Fibroblast of the aortic adventitia (primary cell): ENCODE measurements around the gene FBXL20. TPM values are rescaled to one million over a fixed set of nuclear protein-coding genes. Genes with fewer than 3 reads are reported as not detected.
"Not testable (repeated sequence)": the region's sequence is repeated elsewhere in the genome, so short reads cannot be mapped to it uniquely, and the experiment has no call there.

ENCODE experiments used
- DNase-seq: peaks from one replicate; pipeline ENCODE4 v3.0.0-alpha.2; 2010; ENCODE audit warnings: low read depth
- H3K4me3 ChIP-seq: 2 replicates; pipeline ENCODE4 v1.5.1; 2011; ENCODE audit warnings: low read depth, mild to moderate bottlenecking, control low read depth, low read length, moderate library complexity
- CTCF ChIP-seq: IDR thresholded peaks from 2 replicates; pipeline ENCODE4 v1.5.1; 2011; ENCODE audit warnings: mild to moderate bottlenecking, low read length, control low read depth, inconsistent platforms; ENCODE audit not compliant: insufficient read depth
- total RNA-seq: library from RNA; depleted of rRNA; stranded (reverse); fragments of >200 nt; gene quantifications from 2 replicates; pipeline ENCODE4 v1.2.3, GENCODE V29; 2012; ENCODE audit warnings: low replicate concordance

FBXL20 gene
- total RNA-seq, 1 donor, result 19.4 TPM

- no peak for TF ChIP-seq CTCF
- DNase-seq, result no peak
- no peak overlapping the region for H3K4me3 ChIP-seq
Measured at GRCh38 chr17:39304188-39304587, 97.2 kb downstream of the FBXL20 start.

GRCh38 chr17:39294060-39294459 lies 107.4 kb downstream of the FBXL20 start:
- DNase-seq, result no peak
- H3K4me3 ChIP-seq, result no peak overlapping the region
- TF ChIP-seq CTCF, result no peak

- DNase-seq, H3K4me3 ChIP-seq: not testable (repeated sequence)
Measured at GRCh38 chr17:39292546-39292945, 108.9 kb downstream of the FBXL20 start.

- DNase-seq, H3K4me3 ChIP-seq: not testable (repeated sequence)
Measured at GRCh38 chr17:39286513-39286912, 114.9 kb downstream of the FBXL20 start.

- DNase-seq, result no peak
- no peak for TF ChIP-seq CTCF
- no peak overlapping the region for H3K4me3 ChIP-seq
Measured at GRCh38 chr17:39284685-39285084, 116.7 kb downstream of the FBXL20 start.

- peak; percentile 47 for DNase-seq
- H3K4me3 ChIP-seq, result no peak overlapping the region
- no peak for TF ChIP-seq CTCF
Measured at GRCh38 chr17:39283896-39284295, 117.5 kb downstream of the FBXL20 start.

GRCh38 chr17:39283098-39283497 lies 118.3 kb downstream of the FBXL20 start:
- no peak overlapping the region for H3K4me3 ChIP-seq
- TF ChIP-seq CTCF, result no peak
- DNase-seq, result no peak

- TF ChIP-seq CTCF, result no peak
- peak; percentile 67 for DNase-seq
- H3K4me3 ChIP-seq, result no peak overlapping the region
Measured at GRCh38 chr17:39281806-39282205, 119.6 kb downstream of the FBXL20 start.

- not testable (repeated sequence) for H3K4me3 ChIP-seq, DNase-seq
Measured at GRCh38 chr17:39278246-39278645, 123.2 kb downstream of the FBXL20 start.
